Chondrocyte (in vitro differentiated cells): ENCODE measurements around the gene CDCA8. TPM values are rescaled to one million over a fixed set of nuclear protein-coding genes. Genes with fewer than 3 reads are reported as not detected.

ENCODE experiments used
- DNase-seq: peaks from one replicate; pipeline ENCODE4 v3.0.0; 2021; ENCODE audit warnings: mixed read lengths, low spot score
- H3K27ac Mint-ChIP-seq: one replicate; pipeline ENCODE4 v1.8.0; 2021; ENCODE audit warnings: mild to moderate bottlenecking, moderate library complexity, mixed read lengths; ENCODE audit not compliant: unreplicated experiment
- H3K27me3 Mint-ChIP-seq: 2 replicates; pipeline ENCODE4 v1.8.0; 2021; ENCODE audit warnings: low read depth, mixed read lengths
- H3K36me3 Mint-ChIP-seq: 2 replicates; pipeline ENCODE4 v1.8.0; 2021; ENCODE audit warnings: low read depth, mixed read lengths
- H3K4me1 Mint-ChIP-seq: 2 replicates; pipeline ENCODE4 v1.8.0; 2021; ENCODE audit warnings: low read depth, mild to moderate bottlenecking, mixed read lengths
- H3K4me3 Mint-ChIP-seq: one replicate; pipeline ENCODE4 v1.8.0; 2021; ENCODE audit warnings: mild to moderate bottlenecking, moderate library complexity, mixed read lengths; ENCODE audit not compliant: unreplicated experiment
- H3K9me3 Mint-ChIP-seq: 2 replicates; pipeline ENCODE4 v1.8.0; 2021; ENCODE audit warnings: low read depth, mixed read lengths
- CTCF ChIP-seq: fragments of 200-600 bp; sonication (generic); IDR thresholded peaks from 2 replicates; pipeline ENCODE4 v1.5.0; 2021; ENCODE audit warnings: antibody characterized with exemption, mild to moderate bottlenecking, moderate library complexity
- total RNA-seq: library from RNA; stranded (reverse); gene quantifications from 3 replicates; pipeline ENCODE4 v1.2.1, GENCODE V29; 2021

Gene CDCA8
- total RNA-seq, 1 donor from 2014 or later = 6.0 TPM

- no peak for TF ChIP-seq CTCF
- peaks cover 11% of the 10 kb centered on the region for H3K4me1 Mint-ChIP-seq
- peaks cover 5% of the 10 kb centered on the region for H3K36me3 Mint-ChIP-seq
- H3K9me3 Mint-ChIP-seq = no peaks in the 10 kb centered on the region
- H3K27ac Mint-ChIP-seq = no peak overlapping the region
- DNase-seq = no peak
- H3K4me3 Mint-ChIP-seq = no peak overlapping the region
- H3K27me3 Mint-ChIP-seq = no peaks in the 10 kb centered on the region
Measured at GRCh38 chr1:37701051-37701450, 8.7 kb downstream of the CDCA8 start.

- H3K9me3 Mint-ChIP-seq = no peaks in the 10 kb centered on the region
- no peak for DNase-seq
- peaks cover 11% of the 10 kb centered on the region for H3K4me1 Mint-ChIP-seq
- H3K36me3 Mint-ChIP-seq = peaks cover 6% of the 10 kb centered on the region
- no peak overlapping the region for H3K4me3 Mint-ChIP-seq
- no peaks in the 10 kb centered on the region for H3K27me3 Mint-ChIP-seq
- no peak overlapping the region for H3K27ac Mint-ChIP-seq
- no peak for TF ChIP-seq CTCF
Measured at GRCh38 chr1:37703061-37703460, 10.7 kb downstream of the CDCA8 start.

GRCh38 chr1:37704966-37705365 lies 12.7 kb downstream of the CDCA8 start:
- Mint-ChIP-seq H3K4me1 (peaks cover 11% of the 10 kb centered on the region), H3K27me3 (no peaks in the 10 kb centered on the region), H3K27ac (peak overlapping the region; percentile 57), H3K36me3 (peaks cover 4% of the 10 kb centered on the region), H3K4me3 (no peak overlapping the region), H3K9me3 (no peaks in the 10 kb centered on the region)
- TF ChIP-seq CTCF = no peak
- no peak for DNase-seq

GRCh38 chr1:37705399-37705798 lies 13.1 kb downstream of the CDCA8 start:
- TF ChIP-seq CTCF = no peak
- no peak for DNase-seq
- Mint-ChIP-seq H3K27ac (peak overlapping the region; percentile 57), H3K9me3 (no peaks in the 10 kb centered on the region), H3K4me1 (peaks cover 11% of the 10 kb centered on the region), H3K4me3 (no peak overlapping the region), H3K27me3 (no peaks in the 10 kb centered on the region), H3K36me3 (peaks cover 4% of the 10 kb centered on the region)

- Mint-ChIP-seq H3K36me3 (peaks cover 4% of the 10 kb centered on the region), H3K4me3 (no peak overlapping the region), H3K9me3 (no peaks in the 10 kb centered on the region), H3K4me1 (peaks cover 11% of the 10 kb centered on the region), H3K27me3 (no peaks in the 10 kb centered on the region), H3K27ac (no peak overlapping the region)
- no peak for DNase-seq
- no peak for TF ChIP-seq CTCF
Measured at GRCh38 chr1:37708471-37708870, 16.2 kb downstream of the CDCA8 start.
